ENCODE data around the gene THSD8.

DNA sequence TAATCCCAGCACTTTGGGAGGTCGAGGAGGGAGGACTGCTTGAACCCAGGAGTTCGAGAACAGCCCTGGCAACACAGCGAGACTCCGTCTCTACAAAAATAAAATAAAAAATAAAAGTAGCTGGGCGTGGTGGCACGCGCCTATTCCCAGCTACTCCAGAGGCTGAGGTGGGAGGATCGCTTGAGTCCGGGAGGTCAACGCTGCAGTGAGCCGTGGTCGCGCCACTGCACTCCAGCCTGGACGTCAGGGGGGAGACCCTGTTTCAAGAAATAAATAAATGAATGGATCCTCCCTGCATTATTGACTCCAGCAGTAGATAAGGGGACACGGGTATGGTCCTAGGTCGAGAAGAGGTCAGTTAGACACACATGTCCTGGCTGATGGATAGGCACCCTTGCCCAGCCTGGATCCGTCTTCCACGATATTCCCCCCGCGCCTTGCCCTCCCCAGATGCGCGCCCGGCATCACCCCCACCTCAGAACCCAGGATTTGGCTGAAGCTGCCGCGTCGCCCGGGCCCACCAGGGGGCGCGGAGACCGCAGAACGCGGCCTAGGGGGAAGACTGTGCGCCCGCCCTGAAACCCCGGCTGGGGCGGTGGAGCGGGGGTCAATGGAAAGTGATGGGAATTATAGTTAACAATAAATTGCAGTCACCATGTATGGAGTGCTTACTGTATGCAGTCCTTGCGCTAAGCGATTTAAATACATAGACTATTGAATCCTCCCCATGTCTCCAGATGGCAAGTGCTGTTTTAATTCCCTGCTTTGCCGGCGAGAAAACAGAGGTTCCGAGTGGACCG is 24.5 kb upstream of the THSD8 start:
- TF ChIP-seq MAX (IDR thresholded peaks at IDR 0.05; ENCODE audit: low read depth, low read length) (no peak), POLR2A (IDR thresholded peaks at IDR 0.05; ENCODE audit: extremely low read depth, insufficient read length) (no peak), MYC (IDR thresholded peaks at IDR 0.05; ENCODE audit: low read depth, low read length) (no peak)
- TF ChIP-seq, protein P1, sequence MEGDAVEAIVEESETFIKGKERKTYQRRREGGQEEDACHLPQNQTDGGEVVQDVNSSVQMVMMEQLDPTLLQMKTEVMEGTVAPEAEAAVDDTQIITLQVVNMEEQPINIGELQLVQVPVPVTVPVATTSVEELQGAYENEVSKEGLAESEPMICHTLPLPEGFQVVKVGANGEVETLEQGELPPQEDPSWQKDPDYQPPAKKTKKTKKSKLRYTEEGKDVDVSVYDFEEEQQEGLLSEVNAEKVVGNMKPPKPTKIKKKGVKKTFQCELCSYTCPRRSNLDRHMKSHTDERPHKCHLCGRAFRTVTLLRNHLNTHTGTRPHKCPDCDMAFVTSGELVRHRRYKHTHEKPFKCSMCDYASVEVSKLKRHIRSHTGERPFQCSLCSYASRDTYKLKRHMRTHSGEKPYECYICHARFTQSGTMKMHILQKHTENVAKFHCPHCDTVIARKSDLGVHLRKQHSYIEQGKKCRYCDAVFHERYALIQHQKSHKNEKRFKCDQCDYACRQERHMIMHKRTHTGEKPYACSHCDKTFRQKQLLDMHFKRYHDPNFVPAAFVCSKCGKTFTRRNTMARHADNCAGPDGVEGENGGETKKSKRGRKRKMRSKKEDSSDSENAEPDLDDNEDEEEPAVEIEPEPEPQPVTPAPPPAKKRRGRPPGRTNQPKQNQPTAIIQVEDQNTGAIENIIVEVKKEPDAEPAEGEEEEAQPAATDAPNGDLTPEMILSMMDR (IDR thresholded peaks at IDR 0.05; ENCODE audit: low read depth, low read length) = peak; percentile 82
